HepG2 (cell line): ENCODE measurements around the gene CBX5. TPM values are rescaled to one million over a fixed set of nuclear protein-coding genes. Genes with fewer than 3 reads are reported as not detected.
A peak's percentile ranks its signal among the peaks of the same experiment; 100 is the strongest.

ENCODE experiments used
- ARHGAP35 ChIP-seq: sonication (generic); formaldehyde crosslinking; IDR thresholded peaks from 2 replicates; pipeline ENCODE4 v1.9.0; 2022; ENCODE audit warnings: mild to moderate bottlenecking, inconsistent platforms, moderate library complexity, missing genetic modification reagents, borderline replicate concordance
- ATF3 ChIP-seq: sonication (generic); formaldehyde crosslinking; IDR thresholded peaks from 2 replicates; pipeline ENCODE4 v1.4.0; 2020; ENCODE audit warnings: missing genetic modification reagents
- CREB1 ChIP-seq, 2 experiments: fragments of 450-650 bp in 1 of 2; IDR thresholded peaks; 2 replicates each; pipeline ENCODE4 v1.6.1; 2016 to 2017; ENCODE audit warnings: control low read depth in 1 of 2, mild to moderate bottlenecking in 1 of 2, missing compliant biosample characterization in 1 of 2, missing genetic modification characterization in 1 of 2
- ETV5 ChIP-seq: IDR thresholded peaks from 2 replicates; pipeline ENCODE4 v1.6.1; 2018; ENCODE audit warnings: missing biosample characterization, missing genetic modification reagents, inconsistent platforms, borderline replicate concordance
- HNRNPLL ChIP-seq: fragments of 200-400 bp; formaldehyde crosslinking; IDR thresholded peaks from 2 replicates; pipeline ENCODE4 v1.6.1; 2017; ENCODE audit warnings: mild to moderate bottlenecking, low read depth, low read length; ENCODE audit not compliant: poor library complexity, severe bottlenecking
- KLF6 ChIP-seq: IDR thresholded peaks from 2 replicates; pipeline ENCODE4 v1.8.0; 2016; ENCODE audit warnings: missing biosample characterization, missing genetic modification reagents
- MTA1 ChIP-seq: sonication (generic); formaldehyde crosslinking; IDR thresholded peaks from 2 replicates; pipeline ENCODE4 v1.4.0; 2020; ENCODE audit warnings: missing genetic modification reagents, mild to moderate bottlenecking, borderline replicate concordance
- PBX2 ChIP-seq: IDR thresholded peaks from 2 replicates; pipeline ENCODE4 v1.6.1; 2016; ENCODE audit warnings: control low read depth
- SNAPC4 ChIP-seq: sonication (generic); formaldehyde crosslinking; IDR thresholded peaks from 2 replicates; pipeline ENCODE4 v1.4.0; 2020; ENCODE audit warnings: mild to moderate bottlenecking, missing genetic modification reagents
- SRSF1 ChIP-seq: fragments of 200-400 bp; formaldehyde crosslinking; optimal IDR thresholded peaks from 2 replicates; pipeline ENCODE3; 2017; ENCODE audit warnings: mild to moderate bottlenecking, low read depth, low read length, moderate library complexity
- TEAD3 ChIP-seq: optimal IDR thresholded peaks from 2 replicates; pipeline ENCODE3; 2016; ENCODE audit warnings: borderline replicate concordance
- XRCC5 ChIP-seq: fragments of 200-400 bp; formaldehyde crosslinking; optimal IDR thresholded peaks from 2 replicates; pipeline ENCODE3; 2017; ENCODE audit warnings: mild to moderate bottlenecking, low read length
- ZMYM3 ChIP-seq: sonication (generic); formaldehyde crosslinking; IDR thresholded peaks from 2 replicates; pipeline ENCODE4 v1.5.1; 2020; ENCODE audit warnings: mild to moderate bottlenecking, missing genetic modification reagents
- ZNF24 ChIP-seq: fragments of 450-650 bp; IDR thresholded peaks from 2 replicates; pipeline ENCODE4 v1.6.1; 2017; ENCODE audit warnings: antibody characterized with exemption, mild to moderate bottlenecking
- ZNF276 ChIP-seq: sonication (generic); formaldehyde crosslinking; IDR thresholded peaks from 2 replicates; pipeline ENCODE4 v1.4.0; 2020; ENCODE audit warnings: mild to moderate bottlenecking, low read depth, missing genetic modification reagents
- ZNF335 ChIP-seq: sonication (generic); formaldehyde crosslinking; IDR thresholded peaks from 2 replicates; pipeline ENCODE4 v1.4.0; 2020; ENCODE audit warnings: missing genetic modification reagents
- ZNF570 ChIP-seq: sonication (generic); formaldehyde crosslinking; IDR thresholded peaks from 2 replicates; pipeline ENCODE4 v1.4.0; 2020; ENCODE audit warnings: mild to moderate bottlenecking, missing genetic modification reagents, borderline replicate concordance
- ZNF766 ChIP-seq: sonication (generic); formaldehyde crosslinking; IDR thresholded peaks from 2 replicates; pipeline ENCODE4 v1.5.0; 2020; ENCODE audit warnings: missing genetic modification reagents, borderline replicate concordance
- ZNF784 ChIP-seq: sonication (generic); formaldehyde crosslinking; IDR thresholded peaks from 2 replicates; pipeline ENCODE4 v1.5.1; 2020; ENCODE audit warnings: missing genetic modification reagents, mild to moderate bottlenecking, borderline replicate concordance
- ZSCAN9 ChIP-seq: IDR thresholded peaks from 2 replicates; pipeline ENCODE4 v1.6.1; 2016; ENCODE audit warnings: borderline replicate concordance
- polyA plus RNA-seq, 8 experiments: library from polyadenylated mRNA; depleted of rRNA in 3 of 8; stranded (reverse) in 7 of 8; unstranded in 1 of 8; fragments of >200 nt; fragmentation: Illumina TruSeq in 4 of 8; extraction: Trizol in 4 of 8; gene quantifications; 2 replicates each; pipeline versions ENCODE4 v1.2.1 to v1.2.3, GENCODE V29; 2011 to 2016; ENCODE audit warnings: low read depth in 4 of 8, missing spikeins in 1 of 8, mixed read lengths in 1 of 8; ENCODE audit not compliant: insufficient read depth in 1 of 8
- total RNA-seq, 5 experiments: library from RNA; depleted of rRNA; stranded (reverse); fragments of >200 nt; fragmentation: Illumina TruSeq; extraction: Trizol; gene quantifications; 2 replicates each; pipeline ENCODE4 v1.2.3, GENCODE V29; 2016; ENCODE audit warnings: low read depth in 1 of 5

Gene CBX5
- total and polyA plus RNA-seq, 2 of the 13 experiments (the other 11 are each of a cell fraction or from before 2014, with no cell fraction given): 16.0 to 22.2 TPM

GRCh38 chr12:54294152-54294952 lies 14.4 kb upstream of the CBX5 start (continued):
- no peak for TF ChIP-seq PBX2 (CRISPR knock-in tag)
- TF ChIP-seq HNRNPLL: no peak
- no peak for TF ChIP-seq KLF6
- TF ChIP-seq ZNF570 (CRISPR knock-in tag): no peak
- TF ChIP-seq ZMYM3 (CRISPR knock-in tag): peak; percentile 53
- TF ChIP-seq ETV5 (CRISPR knock-in tag): peak; percentile 47; the same call in 1 of the 2 replicates
- TF ChIP-seq ATF3 (CRISPR knock-in tag): no peak
- no peak for TF ChIP-seq XRCC5
- no peak for TF ChIP-seq ARHGAP35
- TF ChIP-seq ZSCAN9 (CRISPR knock-in tag): peak; percentile 67; the same call in 1 of the 2 replicates
- TF ChIP-seq SNAPC4 (CRISPR knock-in tag): no peak
- no peak for TF ChIP-seq SRSF1
- TF ChIP-seq ZNF24: no peak
- TF ChIP-seq ZNF784: peak; percentile 54; the same call in 1 of the 2 replicates
- TF ChIP-seq MTA1 (CRISPR knock-in tag): peak; percentile 55; the same call in 1 of the 2 replicates
- no peak for TF ChIP-seq CREB1 (IDR thresholded peaks at IDR 0.05)
- TF ChIP-seq CREB1 (CRISPR knock-in tag; IDR thresholded peaks at IDR 0.05): no peak
- peak; percentile 46 for TF ChIP-seq TEAD3
- no peak for TF ChIP-seq ZNF766 (CRISPR knock-in tag)
- TF ChIP-seq ZNF335 (CRISPR knock-in tag): no peak
- TF ChIP-seq ZNF276 (CRISPR knock-in tag): no peak
